IMR-90 (cell line): ENCODE measurements around the gene NABP1. TPM values are rescaled to one million over a fixed set of nuclear protein-coding genes. Genes with fewer than 3 reads are reported as not detected.

Experiments
- ATAC-seq: fragments of 200-7000 bp; cut with Tn5 transposase; 2 replicates; pipeline ENCODE4 v1.9.1; 2020; ENCODE audit warnings: low read depth, mild to moderate bottlenecking, moderate library complexity
- BruUV-seq: library from RNA; stranded (reverse); fragments of 400-500 nt; replicated peaks from 2 replicates; lab custom pipeline; 2021; lab: Mats Ljungman, UMichigan
- CTCF ChIA-PET: fragments of 300-600 bp; formaldehyde crosslinking; extraction: SDS; loops from one replicate; lab custom pipeline; 2021; ENCODE audit warnings: antibody characterized with exemption; lab: Yijun Ruan, JAX
- POLR2A ChIA-PET: fragments of 300-600 bp; sonication (Branson Sonifier 250); formaldehyde crosslinking; loops from one replicate; lab custom pipeline; 2022; ENCODE audit warnings: antibody characterized with exemption; ENCODE audit not compliant: unreplicated experiment; lab: Charles Lee
- DNase-seq: peaks from one replicate; pipeline ENCODE4 v3.0.0; 2013
- H2AFZ ChIP-seq: replicated peaks from 2 replicates; pipeline ENCODE3; 2013; ENCODE audit warnings: low read length, mild to moderate bottlenecking; ENCODE audit not compliant: poor library complexity
- H2AK5ac ChIP-seq: 2 replicates; pipeline ENCODE4 v1.6.1; 2013; ENCODE audit warnings: low read depth, low read length, inconsistent platforms
- H2AK9ac ChIP-seq: replicated peaks from 2 replicates; pipeline ENCODE3; 2013; ENCODE audit warnings: mild to moderate bottlenecking, low read depth, low read length, moderate library complexity; ENCODE audit not compliant: poor library complexity
- H2BK120ac ChIP-seq: 2 replicates; pipeline ENCODE4 v1.6.1; 2013; ENCODE audit warnings: low read depth, low read length, inconsistent platforms
- H2BK15ac ChIP-seq: 3 replicates; pipeline ENCODE4 v1.6.1; 2013; ENCODE audit warnings: low read depth, low read length, inconsistent platforms
- H2BK20ac ChIP-seq: 2 replicates; pipeline ENCODE4 v1.6.1; 2013; ENCODE audit warnings: low read depth, mild to moderate bottlenecking, inconsistent platforms, low read length, moderate library complexity
- H2BK5ac ChIP-seq: 2 replicates; pipeline ENCODE4 v1.6.1; 2013; ENCODE audit warnings: mild to moderate bottlenecking, low read depth, low read length, inconsistent platforms; ENCODE audit not compliant: poor library complexity, severe bottlenecking
- H3K14ac ChIP-seq: replicated peaks from 2 replicates; pipeline ENCODE4 v1.6.1; 2013; ENCODE audit warnings: low read depth, low read length, inconsistent platforms
- H3K18ac ChIP-seq: 2 replicates; pipeline ENCODE4 v1.6.1; 2013; ENCODE audit warnings: low read depth, low read length, control low read depth
- H3K23ac ChIP-seq: 2 replicates; pipeline ENCODE4 v1.6.1; 2013; ENCODE audit warnings: low read depth, low read length, inconsistent platforms
- H3K27ac ChIP-seq: 2 replicates; pipeline ENCODE4 v1.5.1; 2013; ENCODE audit warnings: mild to moderate bottlenecking, control low read depth, low read length; ENCODE audit not compliant: insufficient read depth
- H3K27me3 ChIP-seq: 2 replicates; pipeline ENCODE4 v1.6.1; 2013; ENCODE audit warnings: low read length; ENCODE audit not compliant: control insufficient read depth, insufficient read depth
- H3K36me3 ChIP-seq: 2 replicates; pipeline ENCODE4 v1.6.1; 2013; ENCODE audit warnings: low read length, mixed read lengths; ENCODE audit not compliant: control insufficient read depth, insufficient read depth
- H3K4ac ChIP-seq: 2 replicates; pipeline ENCODE4 v1.6.1; 2013; ENCODE audit warnings: low read depth, low read length, inconsistent platforms
- H3K4me1 ChIP-seq: 2 replicates; pipeline ENCODE4 v1.6.1; 2013; ENCODE audit warnings: low read length, mixed read lengths; ENCODE audit not compliant: control insufficient read depth, insufficient read depth
- H3K4me2 ChIP-seq: 2 replicates; pipeline ENCODE4 v1.6.1; 2013; ENCODE audit warnings: low read depth, mild to moderate bottlenecking, control low read depth, low read length, moderate library complexity
- H3K4me3 ChIP-seq: 2 replicates; pipeline ENCODE4 v1.5.1; 2013; ENCODE audit warnings: low read depth, mild to moderate bottlenecking, control low read depth, low read length, moderate library complexity; ENCODE audit not compliant: insufficient read depth
- H3K56ac ChIP-seq: 2 replicates; pipeline ENCODE4 v1.6.1; 2013; ENCODE audit warnings: low read length, inconsistent platforms; ENCODE audit not compliant: insufficient read depth; ENCODE audit errors: extremely low read depth
- H3K79me1 ChIP-seq, 2 experiments: 2 replicates each; pipeline ENCODE4 v1.6.1; 2013; ENCODE audit warnings: low read length in 2 of 2, inconsistent platforms in 1 of 2, low read depth in 1 of 2
- H3K9ac ChIP-seq: 2 replicates; pipeline ENCODE4 v1.6.1; 2013; ENCODE audit warnings: low read depth, low read length, control low read depth
- H3K9me1 ChIP-seq: 2 replicates; pipeline ENCODE4 v1.6.1; 2013; ENCODE audit warnings: low read length, inconsistent platforms; ENCODE audit not compliant: insufficient read depth
- H3K9me3 ChIP-seq: 2 replicates; pipeline ENCODE4 v1.6.1; 2013; ENCODE audit warnings: low read length; ENCODE audit not compliant: control insufficient read depth, insufficient read depth
- H4K20me1 ChIP-seq: 2 replicates; pipeline ENCODE4 v1.6.1; 2013; ENCODE audit warnings: low read length, inconsistent platforms; ENCODE audit not compliant: insufficient read depth
- H4K5ac ChIP-seq: 2 replicates; pipeline ENCODE4 v1.6.1; 2013; ENCODE audit warnings: mild to moderate bottlenecking, low read depth, low read length, control low read depth
- H4K8ac ChIP-seq, 2 experiments: 2 replicates each; pipeline ENCODE4 v1.6.1; 2013; ENCODE audit warnings: low read depth in 2 of 2, low read length in 2 of 2, control low read depth in 1 of 2, inconsistent platforms in 1 of 2
- H4K91ac ChIP-seq: 2 replicates; pipeline ENCODE4 v1.6.1; 2013; ENCODE audit warnings: low read depth, low read length, inconsistent platforms; ENCODE audit not compliant: insufficient read depth
- BHLHE40 ChIP-seq: fragments of 150-350 bp; IDR thresholded peaks from 2 replicates; pipeline ENCODE4 v1.6.1; 2016; ENCODE audit warnings: mild to moderate bottlenecking, low read depth, low read length
- CEBPB ChIP-seq: IDR thresholded peaks from 2 replicates; pipeline ENCODE4 v1.6.1; 2012; ENCODE audit warnings: low read depth, low read length, improper control_type of control experiment
- FOS ChIP-seq: fragments of 150-350 bp; IDR thresholded peaks from 2 replicates; pipeline ENCODE4 v1.6.1; 2016; ENCODE audit warnings: low read depth, low read length
- MAZ ChIP-seq: IDR thresholded peaks from 2 replicates; pipeline ENCODE4 v1.6.1; 2012; ENCODE audit warnings: low read depth, mild to moderate bottlenecking, low read length, improper control_type of control experiment, moderate library complexity, borderline replicate concordance
- NFE2L2 ChIP-seq: fragments of 150-350 bp; IDR thresholded peaks from 2 replicates; pipeline ENCODE4 v1.6.1; 2016; ENCODE audit warnings: low read depth, mild to moderate bottlenecking, low read length
- RCOR1 ChIP-seq: IDR thresholded peaks from 2 replicates; pipeline ENCODE4 v1.6.1; 2012; ENCODE audit warnings: mild to moderate bottlenecking, low read length, improper control_type of control experiment; ENCODE audit not compliant: insufficient replicate concordance
- RFX5 ChIP-seq: IDR thresholded peaks from 2 replicates; pipeline ENCODE4 v1.8.0; 2012; ENCODE audit warnings: low read depth, mild to moderate bottlenecking, low read length, moderate library complexity
- SMC3 ChIP-seq: fragments of 150-350 bp; IDR thresholded peaks from 2 replicates; pipeline ENCODE4 v1.6.1; 2016; ENCODE audit warnings: low read depth, mild to moderate bottlenecking, antibody characterized with exemption, low read length, moderate library complexity
- WGBS, 2 experiments: methylation state at CpG; one replicate each; pipeline versions ENCODE4 v1.1.5 to v1.1.7; 2013; ENCODE audit warnings: missing lambda C conversion rate in 2 of 2; ENCODE audit not compliant: insufficient read length in 1 of 2; ENCODE audit errors: extremely low coverage in 2 of 2; 5-methylcytosine and 5-hydroxymethylcytosine counted together
- dilution Hi-C: fragments of 300-500 bp; cut with HindIII; formaldehyde crosslinking; loops from one replicate; pipeline ENCODE4 v1.14.3; 2018; ENCODE audit warnings: low sequenced_read_pairs; ENCODE audit not compliant: unreplicated experiment
- in situ Hi-C: fragments of 300-500 bp; cut with MboI; formaldehyde crosslinking; loops from 3 replicates; pipeline ENCODE4 v1.14.3; 2019; ENCODE audit warnings: low sequenced_read_pairs, inconsistent platforms, mixed read lengths
- intact Hi-C: fragments of 100-400 bp; cut with micrococcal nuclease; formaldehyde crosslinking; loops from 2 replicates; pipeline ENCODE4 v1.10.0; 2022
- polyA plus RNA-seq, 3 experiments: library from polyadenylated mRNA; depleted of rRNA; stranded (reverse); fragments of >200 nt; gene quantifications; 2 replicates each; pipeline ENCODE4 v1.2.3, GENCODE V29; 2012; ENCODE audit warnings: low replicate concordance in 1 of 3
- total RNA-seq: library from RNA; depleted of rRNA; stranded (reverse); fragments of >200 nt; gene quantifications from 2 replicates; pipeline ENCODE4 v1.2.3, GENCODE V29; 2012
- TF ChIP-seq, protein P1 (sequence below): conservative IDR thresholded peaks from 2 replicates; pipeline ENCODE4 v1.5.1; 2012; ENCODE audit warnings: mild to moderate bottlenecking, low read depth, low read length, improper control_type of control experiment
- TF ChIP-seq, protein P2 (sequence below): fragments of 150-350 bp; IDR thresholded peaks from 2 replicates; pipeline ENCODE4 v1.6.1; 2017; ENCODE audit warnings: mild to moderate bottlenecking, antibody characterized with exemption, low read length, low read depth

Gene NABP1
- total and polyA plus RNA-seq, 2 of the 4 experiments (the other 2 are of a cell fraction) = 57.7 to 73.3 TPM

DNA sequence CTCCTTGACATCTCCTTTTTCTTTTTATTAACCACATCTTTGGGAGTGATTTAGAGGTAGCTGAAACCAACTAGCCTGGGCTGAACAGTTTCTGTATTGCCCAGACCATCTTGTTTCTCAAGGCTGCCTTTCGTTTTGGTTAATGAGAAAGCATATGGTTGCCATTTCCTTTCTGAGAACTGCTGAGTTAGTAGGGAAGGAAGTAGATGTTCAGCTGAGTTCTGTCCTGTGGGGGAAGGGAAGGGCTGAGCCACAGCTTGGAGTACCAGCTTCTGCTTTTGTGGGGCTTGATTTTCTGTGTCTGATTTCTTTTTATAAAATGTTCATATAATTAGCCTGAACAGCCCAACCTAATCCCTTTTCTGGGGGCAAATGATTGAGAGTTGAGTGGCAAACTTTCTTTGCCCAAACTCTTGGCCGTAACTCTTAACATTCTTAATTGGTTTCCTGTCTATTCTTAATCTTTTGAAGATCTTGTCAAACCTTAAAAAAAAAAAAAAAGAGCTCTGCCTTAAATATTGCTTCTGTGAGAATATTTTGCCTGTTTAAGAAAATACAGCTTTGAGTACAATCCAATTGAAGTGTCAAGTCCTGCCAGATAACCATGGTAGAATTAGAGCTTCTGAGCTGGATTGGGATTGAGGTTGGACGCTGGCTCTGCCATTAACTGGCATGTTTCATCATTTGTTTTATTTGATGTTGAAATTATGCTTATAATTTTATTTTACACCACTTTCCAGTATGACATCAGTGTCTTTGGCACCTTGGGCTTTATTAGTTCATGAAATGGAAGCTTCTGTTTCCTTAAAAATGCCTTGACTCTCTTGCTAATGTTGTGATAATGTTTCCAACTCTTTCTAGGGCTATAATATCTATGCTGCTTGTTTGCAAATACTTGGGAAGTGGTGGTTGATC is 1.9 kb upstream of the NABP1 start:
- Histone ChIP-seq H3K14ac (peak overlapping the region; percentile 89), H3K79me1 (peaks cover 0 to 20% of the 10 kb centered on the region in 2 experiments; a peak in 2 of 4 replicates), H3K27ac (peak overlapping the region; percentile 23), H3K56ac (peak overlapping the region; percentile 19; the same call in 1 of the 2 replicates), H2BK120ac (peak overlapping the region; percentile 98), H4K91ac (peak overlapping the region; percentile 26; the same call in 1 of the 2 replicates), H3K4me3 (no peak overlapping the region), H4K20me1 (no peaks in the 10 kb centered on the region), H3K23ac (peak overlapping the region; percentile 82; the same call in 1 of the 2 replicates), H4K5ac (peak overlapping the region; percentile 79; the same call in 1 of the 2 replicates), H3K36me3 (no peaks in the 10 kb centered on the region), H4K8ac (peak overlapping the region; percentile 37 to 95; a peak in 3 of 4 replicates), H3K27me3 (no peaks in the 10 kb centered on the region), H3K4me1 (peaks cover 3% of the 10 kb centered on the region; the same call in 1 of the 2 replicates), H3K9me3 (no peaks in the 10 kb centered on the region), H3K9me1 (no peaks in the 10 kb centered on the region; the same call in 1 of the 2 replicates), H3K4ac (peak overlapping the region; percentile 78), H2BK15ac (peak overlapping the region; percentile 76; the same call in 2 of the 3 replicates), H3K4me2 (peak overlapping the region; percentile 29; the same call in 1 of the 2 replicates), H2BK5ac (peak overlapping the region; percentile 91), H2AFZ (peak overlapping the region; percentile 54), H3K18ac (peak overlapping the region; percentile 91; the same call in 1 of the 2 replicates), H2AK5ac (0 out of 2 replicates have a peak overlapping the region, but pooled peaks have one; percentile 11), H2AK9ac (peak overlapping the region; percentile 60), H3K9ac (no peak overlapping the region), H2BK20ac (peak overlapping the region; percentile 79)
- DNase-seq = no peak
- intact Hi-C loops = no loop called here
- ChIA-PET CTCF (interaction anchor here (1.0 to 1.8 kb wide), 3 partner anchors 13 to 61 kb away, joined by 3 to 7 read pairs (median 7); no protein-coding TSS in a partner anchor), POLR2A (interaction anchor here (0.6 to 3.0 kb wide), 14 partner anchors 9 to 237 kb away, joined by 3 to 57 read pairs (median 4); no protein-coding TSS in a partner anchor)
- TF ChIP-seq MAZ (no peak), FOS (no peak), SMC3 (no peak), RCOR1 (no peak), BHLHE40 (no peak), CEBPB (no peak), RFX5 (no peak), NFE2L2 (no peak)
- TF ChIP-seq, protein P1, sequence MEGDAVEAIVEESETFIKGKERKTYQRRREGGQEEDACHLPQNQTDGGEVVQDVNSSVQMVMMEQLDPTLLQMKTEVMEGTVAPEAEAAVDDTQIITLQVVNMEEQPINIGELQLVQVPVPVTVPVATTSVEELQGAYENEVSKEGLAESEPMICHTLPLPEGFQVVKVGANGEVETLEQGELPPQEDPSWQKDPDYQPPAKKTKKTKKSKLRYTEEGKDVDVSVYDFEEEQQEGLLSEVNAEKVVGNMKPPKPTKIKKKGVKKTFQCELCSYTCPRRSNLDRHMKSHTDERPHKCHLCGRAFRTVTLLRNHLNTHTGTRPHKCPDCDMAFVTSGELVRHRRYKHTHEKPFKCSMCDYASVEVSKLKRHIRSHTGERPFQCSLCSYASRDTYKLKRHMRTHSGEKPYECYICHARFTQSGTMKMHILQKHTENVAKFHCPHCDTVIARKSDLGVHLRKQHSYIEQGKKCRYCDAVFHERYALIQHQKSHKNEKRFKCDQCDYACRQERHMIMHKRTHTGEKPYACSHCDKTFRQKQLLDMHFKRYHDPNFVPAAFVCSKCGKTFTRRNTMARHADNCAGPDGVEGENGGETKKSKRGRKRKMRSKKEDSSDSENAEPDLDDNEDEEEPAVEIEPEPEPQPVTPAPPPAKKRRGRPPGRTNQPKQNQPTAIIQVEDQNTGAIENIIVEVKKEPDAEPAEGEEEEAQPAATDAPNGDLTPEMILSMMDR = no peak
- TF ChIP-seq, protein P2, sequence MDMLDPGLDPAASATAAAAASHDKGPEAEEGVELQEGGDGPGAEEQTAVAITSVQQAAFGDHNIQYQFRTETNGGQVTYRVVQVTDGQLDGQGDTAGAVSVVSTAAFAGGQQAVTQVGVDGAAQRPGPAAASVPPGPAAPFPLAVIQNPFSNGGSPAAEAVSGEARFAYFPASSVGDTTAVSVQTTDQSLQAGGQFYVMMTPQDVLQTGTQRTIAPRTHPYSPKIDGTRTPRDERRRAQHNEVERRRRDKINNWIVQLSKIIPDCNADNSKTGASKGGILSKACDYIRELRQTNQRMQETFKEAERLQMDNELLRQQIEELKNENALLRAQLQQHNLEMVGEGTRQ = no peak
- no peak for ATAC-seq
- in situ Hi-C loops = no loop called here
- 20% methylated on average over 1 of the region's 3 CpGs; no CpG with 5 or more reads in 1 of the 2 experiments for WGBS, 2 experiments
- dilution Hi-C loops = no loop called here
- BruUV-seq = no TSS peak
